ENCODE results near the gene THSD4.

- TF ChIP-seq CTCF (IDR thresholded peaks at IDR 0.05; ENCODE audit: low read length) (no peak), EZH2phosphoT487 (IDR thresholded peaks at IDR 0.05; ENCODE audit: low read length) (no peak), EZH2 (optimal IDR thresholded peaks at IDR 0.05; ENCODE audit: low read depth, low read length) (no peak)
Measured at GRCh38 chr15:71597637-71598036, 482.4 kb downstream of the THSD4 start.

All from MM.1S (cell line).